ENCODE measurements around the gene DDX17. TPM values are rescaled to one million over a fixed set of nuclear protein-coding genes. Genes with fewer than 3 reads are reported as not detected.

DDX17 gene
- total and polyA plus RNA-seq, 9 donors, result 215 to 602 (median 487) TPM

DNA sequence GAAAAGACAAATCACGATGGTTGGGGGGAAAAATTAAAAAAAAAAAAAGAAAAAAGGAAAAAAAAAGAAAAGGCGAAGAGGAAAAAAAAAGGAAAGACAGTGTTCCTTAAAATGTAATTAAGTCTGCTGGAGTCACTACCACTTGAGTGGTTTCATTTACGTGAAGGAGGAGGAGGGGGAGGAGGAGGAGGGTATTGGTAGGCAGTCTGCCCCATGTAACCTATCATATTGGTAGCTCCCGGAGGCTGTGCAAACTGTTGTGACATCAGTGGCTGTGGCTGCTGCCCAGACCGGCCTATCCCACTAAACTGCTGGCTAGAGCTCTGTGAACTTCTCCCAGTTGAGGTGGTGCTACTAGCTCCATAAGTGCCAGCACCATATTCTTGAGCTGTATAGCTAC is 20.3 kb downstream of the DDX17 start:
- Histone ChIP-seq H3K27ac (no peak overlapping the region), H3K4me1 (ENCODE audit: insufficient read depth) (no peaks in the 10 kb centered on the region)
- no peak for DNase-seq

DNA sequence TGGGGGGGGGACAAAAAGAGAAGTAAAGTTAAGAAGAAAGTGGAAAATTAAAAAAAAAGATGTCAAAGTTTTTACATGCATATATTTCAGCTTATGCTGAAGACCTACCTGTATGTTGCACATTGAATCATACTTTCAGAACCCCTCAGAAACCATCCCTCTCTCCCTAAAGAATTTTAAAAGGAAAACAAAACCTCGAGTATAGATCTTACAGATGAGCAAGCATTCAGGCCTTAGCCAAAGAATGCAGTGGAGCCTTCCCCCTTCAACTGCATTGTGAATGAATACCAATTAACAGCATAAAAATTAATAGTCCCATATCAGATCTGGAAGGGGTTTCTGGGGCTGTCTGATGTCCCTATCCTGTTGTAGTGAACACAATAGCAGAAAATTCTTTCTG is 21.9 kb downstream of the DDX17 start:
- Histone ChIP-seq H3K27ac (no peak overlapping the region), H3K9me3 (no peaks in the 10 kb centered on the region), H3K36me3 (no peaks in the 10 kb centered on the region), H3K4me1 (ENCODE audit: insufficient read depth) (no peaks in the 10 kb centered on the region), H3K4me3 (no peak overlapping the region), H3K27me3 (no peaks in the 10 kb centered on the region)
- 51 to 74% (median 52%) methylated on average over 1 of the region's 1 CpG for WGBS, 3 donors
- intact Hi-C loops (cut with DNase I), result no loop called here
- no peak for DNase-seq
- TF ChIP-seq EP300 (IDR thresholded peaks at IDR 0.05) (no peak), POLR2A (IDR thresholded peaks at IDR 0.05) (no peak)
- TF ChIP-seq, protein P1, sequence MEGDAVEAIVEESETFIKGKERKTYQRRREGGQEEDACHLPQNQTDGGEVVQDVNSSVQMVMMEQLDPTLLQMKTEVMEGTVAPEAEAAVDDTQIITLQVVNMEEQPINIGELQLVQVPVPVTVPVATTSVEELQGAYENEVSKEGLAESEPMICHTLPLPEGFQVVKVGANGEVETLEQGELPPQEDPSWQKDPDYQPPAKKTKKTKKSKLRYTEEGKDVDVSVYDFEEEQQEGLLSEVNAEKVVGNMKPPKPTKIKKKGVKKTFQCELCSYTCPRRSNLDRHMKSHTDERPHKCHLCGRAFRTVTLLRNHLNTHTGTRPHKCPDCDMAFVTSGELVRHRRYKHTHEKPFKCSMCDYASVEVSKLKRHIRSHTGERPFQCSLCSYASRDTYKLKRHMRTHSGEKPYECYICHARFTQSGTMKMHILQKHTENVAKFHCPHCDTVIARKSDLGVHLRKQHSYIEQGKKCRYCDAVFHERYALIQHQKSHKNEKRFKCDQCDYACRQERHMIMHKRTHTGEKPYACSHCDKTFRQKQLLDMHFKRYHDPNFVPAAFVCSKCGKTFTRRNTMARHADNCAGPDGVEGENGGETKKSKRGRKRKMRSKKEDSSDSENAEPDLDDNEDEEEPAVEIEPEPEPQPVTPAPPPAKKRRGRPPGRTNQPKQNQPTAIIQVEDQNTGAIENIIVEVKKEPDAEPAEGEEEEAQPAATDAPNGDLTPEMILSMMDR (IDR thresholded peaks at IDR 0.05), result no peak

More for the DNA sequence above, 20.3 kb downstream of the DDX17 start:
- no peak for TF ChIP-seq POLR2A (IDR thresholded peaks at IDR 0.05)
- TF ChIP-seq, protein P1 (IDR thresholded peaks at IDR 0.05), result no peak
- no peak for TF ChIP-seq EP300 (IDR thresholded peaks at IDR 0.05)
- Histone ChIP-seq H3K9me3 (no peaks in the 10 kb centered on the region), H3K4me3 (no peak overlapping the region), H3K27me3 (no peaks in the 10 kb centered on the region), H3K36me3 (no peaks in the 10 kb centered on the region)
- intact Hi-C loops (cut with DNase I), result no loop called here
- 76 to 81% (median 78%) methylated on average over 5 of the region's 5 CpGs for WGBS, 3 donors

GRCh38 chr22:38482662-38483308 is 23.3 kb downstream of the DDX17 start:
- H3K27ac ChIP-seq, result no peak overlapping the region
- H3K36me3 ChIP-seq, result no peaks in the 10 kb centered on the region
- no peak overlapping the region for H3K4me3 ChIP-seq
- intact Hi-C loops (cut with DNase I), result no loop called here
- H3K4me1 ChIP-seq (ENCODE audit: insufficient read depth), result no peaks in the 10 kb centered on the region
- H3K27me3 ChIP-seq, result no peaks in the 10 kb centered on the region
- no peak for TF ChIP-seq POLR2A (IDR thresholded peaks at IDR 0.05)
- TF ChIP-seq EP300 (IDR thresholded peaks at IDR 0.05), result no peak
- TF ChIP-seq, protein P1 (IDR thresholded peaks at IDR 0.05), result no peak
- 93 to 95% (median 94%) methylated on average over 6 of the region's 6 CpGs for WGBS, 3 donors
- DNase-seq, result no peak
- no peaks in the 10 kb centered on the region for H3K9me3 ChIP-seq

GRCh38 chr22:38481871-38482332 is 24.2 kb downstream of the DDX17 start:
- no peak overlapping the region for H3K4me3 ChIP-seq
- H3K27ac ChIP-seq, result no peak overlapping the region
- H3K27me3 ChIP-seq, result no peaks in the 10 kb centered on the region
- intact Hi-C loops (cut with DNase I), result no loop called here
- 77 to 81% (median 78%) methylated on average over 8 of the region's 8 CpGs for WGBS, 3 donors
- no peaks in the 10 kb centered on the region for H3K4me1 ChIP-seq (ENCODE audit: insufficient read depth)
- H3K36me3 ChIP-seq, result no peaks in the 10 kb centered on the region
- DNase-seq, result no peak
- no peaks in the 10 kb centered on the region for H3K9me3 ChIP-seq
- no peak for TF ChIP-seq POLR2A (IDR thresholded peaks at IDR 0.05)
- no peak for TF ChIP-seq EP300 (IDR thresholded peaks at IDR 0.05)
- TF ChIP-seq, protein P1 (IDR thresholded peaks at IDR 0.05), result no peak
